GM21723 (cell line): ENCODE measurements around the gene RFPL3.

Source experiments
- ATAC-seq: cut with Tn5 transposase; IDR thresholded peaks from one replicate; pipeline ENCODE4 v1.9.1; 2021; ENCODE audit warnings: mild to moderate bottlenecking, moderate library complexity; ENCODE audit not compliant: unreplicated experiment

RFPL3 gene

DNA sequence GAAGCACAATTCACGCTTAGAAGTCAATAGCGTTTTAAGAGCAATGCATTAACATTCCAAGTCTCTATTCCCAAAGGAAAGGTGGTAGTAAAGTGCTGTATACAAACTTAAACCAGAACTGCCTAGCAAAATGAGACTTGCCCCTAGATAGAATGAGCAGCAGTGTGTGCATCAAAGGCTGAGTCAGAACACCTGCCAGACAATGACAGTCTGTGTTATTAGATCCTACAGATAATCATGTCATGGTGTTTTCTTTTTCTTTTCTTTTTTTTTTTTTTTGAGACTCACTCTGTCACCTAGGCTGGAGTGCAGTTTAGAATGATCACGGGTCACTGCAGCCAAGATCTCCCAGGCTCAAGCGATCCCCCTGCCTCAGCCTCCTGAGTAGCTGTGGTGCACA lies 52.8 kb downstream of the RFPL3 start:
- ATAC-seq: no peak
